HG02938 (cell line): ENCODE data around the gene GM2A.
"Not testable (repeated sequence)": the region's sequence is repeated elsewhere in the genome, so short reads cannot be mapped to it uniquely, and the experiment has no call there.

ENCODE experiments used
- ATAC-seq: cut with Tn5 transposase; IDR thresholded peaks from one replicate; pipeline ENCODE4 v1.9.1; 2021; ENCODE audit warnings: mild to moderate bottlenecking, moderate library complexity; ENCODE audit not compliant: unreplicated experiment

The GM2A gene

GRCh38 chr5:151284392-151284967, 31.5 kb downstream of the GM2A start:
- ATAC-seq: no peak

DNA sequence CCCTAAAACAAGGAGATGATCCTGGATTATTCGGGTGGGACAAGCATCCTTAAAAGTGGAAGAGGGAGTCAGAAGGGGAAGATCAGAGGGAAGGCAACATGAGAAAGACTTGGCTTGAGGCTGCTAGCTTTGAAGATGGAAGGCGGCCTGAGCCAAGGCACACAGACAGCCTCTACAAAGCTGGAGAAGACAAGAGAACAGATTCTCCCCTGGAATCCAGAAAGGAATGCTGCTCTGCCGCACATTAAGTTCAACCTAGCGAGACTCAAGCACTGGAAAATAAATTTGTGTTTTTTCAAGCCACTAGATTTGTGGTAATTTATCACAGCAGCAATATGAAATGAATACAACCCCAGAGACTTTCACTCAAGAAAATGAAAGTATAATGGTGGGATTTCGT, 32.7 kb downstream of the GM2A start:
- ATAC-seq: no peak

- ATAC-seq: no peak
Observed at GRCh38 chr5:151286246-151286645, 33.3 kb downstream of the GM2A start.

- no peak for ATAC-seq
Observed at GRCh38 chr5:151288180-151288579, 35.2 kb downstream of the GM2A start.

GRCh38 chr5:151293624-151294023, 40.6 kb downstream of the GM2A start:
- ATAC-seq: no peak

DNA sequence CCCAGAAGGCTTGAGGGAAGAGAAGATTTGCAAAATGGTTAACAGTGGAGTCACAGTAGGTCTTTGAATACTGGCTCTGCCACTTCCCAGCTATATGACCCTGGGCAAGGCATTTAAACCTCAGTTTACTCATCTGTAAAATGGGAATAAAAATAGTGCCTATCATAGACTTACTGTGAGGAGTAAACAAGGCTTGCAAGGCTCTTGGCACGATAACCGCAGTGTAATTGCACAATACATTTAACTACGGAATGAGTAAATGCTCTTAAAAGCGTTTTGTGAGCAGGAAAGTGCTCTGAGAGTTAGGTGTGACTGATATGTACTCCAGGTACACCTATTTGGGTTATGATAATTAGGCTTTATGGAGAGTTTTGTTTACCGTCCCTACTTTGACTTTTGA, 42.2 kb downstream of the GM2A start:
- ATAC-seq: no peak

- ATAC-seq: no peak
Observed at GRCh38 chr5:151295791-151296477, 42.9 kb downstream of the GM2A start.

DNA sequence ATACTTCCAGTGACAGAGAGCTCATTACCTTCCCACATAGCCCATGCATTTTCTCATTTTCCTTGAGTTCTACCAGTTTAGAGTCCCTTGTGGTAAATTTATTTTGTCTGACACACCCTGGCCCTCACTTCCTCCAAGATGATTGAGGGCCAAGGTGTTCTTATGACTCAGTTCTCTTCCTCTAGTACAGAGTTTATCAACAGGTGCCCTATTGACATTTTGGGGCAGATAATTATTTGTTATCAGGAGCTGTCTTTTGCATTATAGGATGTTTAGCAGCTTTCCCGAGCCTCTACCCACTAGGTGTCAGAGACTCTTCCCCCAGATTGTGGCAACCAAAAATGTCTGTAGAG, 43.5 kb downstream of the GM2A start:
- no peak for ATAC-seq

DNA sequence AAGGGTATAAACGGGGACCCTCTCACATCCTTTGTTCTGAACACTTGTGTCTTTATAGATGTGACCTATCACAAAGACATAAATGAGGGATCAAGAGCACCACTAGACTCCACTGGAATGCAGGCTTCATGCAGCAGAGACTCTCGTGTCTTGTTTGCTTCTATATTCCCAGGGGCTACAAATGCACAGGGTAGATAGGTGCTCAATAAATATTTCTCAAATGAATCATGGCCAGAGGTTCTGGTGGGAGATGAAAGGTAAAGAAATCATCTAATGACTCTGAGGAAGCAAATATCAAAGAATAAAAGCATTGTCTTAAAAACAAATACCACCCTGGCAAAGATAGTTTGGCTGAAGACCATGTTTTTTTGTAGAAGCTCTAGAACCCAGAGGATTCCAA, 44.0 kb downstream of the GM2A start:
- no peak for ATAC-seq

DNA sequence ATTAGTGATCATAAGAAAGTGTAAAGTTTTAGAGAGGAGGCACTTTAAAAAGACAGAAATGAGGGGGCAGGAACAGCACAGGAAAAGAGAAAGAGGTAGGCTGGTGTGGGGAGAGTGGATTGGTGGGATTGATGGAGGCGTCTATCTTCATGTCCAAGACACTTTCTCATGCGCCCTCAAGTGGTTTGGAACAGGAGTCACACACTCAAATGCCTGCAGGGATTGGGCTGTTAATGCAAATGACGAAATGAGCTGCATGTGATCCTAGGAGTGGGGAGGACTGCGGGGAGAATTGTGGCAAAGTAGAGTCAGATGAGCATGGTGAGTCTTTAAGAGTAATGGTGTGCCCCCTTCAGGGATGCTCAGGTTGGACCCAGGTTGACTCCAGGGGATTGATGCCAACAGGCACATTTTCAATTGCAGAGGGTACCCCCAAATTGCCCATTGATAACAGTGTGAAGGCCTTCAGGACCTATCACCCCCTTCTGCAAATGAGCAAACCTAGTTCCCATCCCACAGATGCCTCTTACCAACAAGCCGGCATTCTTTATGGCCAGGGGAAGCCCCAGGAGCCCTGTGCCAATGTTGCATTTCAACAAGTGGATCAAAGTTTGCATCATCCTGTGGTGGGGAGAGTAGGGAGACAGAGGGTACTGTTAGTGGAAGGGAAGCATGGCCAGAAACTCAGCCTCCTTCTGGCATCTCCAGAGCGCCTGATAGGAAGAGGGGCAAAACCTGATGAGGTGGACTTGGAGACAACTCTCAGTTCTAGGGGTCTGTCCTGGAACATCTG, 45.3 kb downstream of the GM2A start:
- peak; percentile 73 for ATAC-seq

GRCh38 chr5:151303666-151304065, 50.7 kb downstream of the GM2A start, which contains the start of gene SLC36A3:
TSS of gene SLC36A3 (minus strand) at chr5:151303766. CDS start at chr5:151303354, 412 bp downstream.
- no peak for ATAC-seq

DNA sequence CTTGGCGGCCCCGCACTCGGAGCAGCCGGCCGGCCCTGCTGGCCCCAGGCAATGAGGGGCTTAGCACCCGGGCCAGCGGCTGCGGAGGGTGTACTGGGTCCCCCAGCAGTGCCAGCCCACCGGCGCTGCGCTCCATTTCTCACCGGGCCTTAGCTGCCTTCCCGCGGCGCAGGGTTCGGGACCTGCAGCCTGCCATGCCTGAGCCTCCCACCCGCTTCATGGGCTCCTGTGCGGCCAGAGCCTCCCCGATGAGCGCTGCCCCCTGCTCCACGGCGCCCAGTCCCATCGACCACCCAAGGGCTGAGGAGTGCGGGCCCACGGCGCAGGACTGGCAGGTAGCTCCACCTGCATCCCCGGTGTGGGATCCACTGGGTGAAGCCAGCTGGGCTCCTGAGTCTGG, 56.3 kb downstream of the GM2A start:
- ATAC-seq: not testable (repeated sequence)

DNA sequence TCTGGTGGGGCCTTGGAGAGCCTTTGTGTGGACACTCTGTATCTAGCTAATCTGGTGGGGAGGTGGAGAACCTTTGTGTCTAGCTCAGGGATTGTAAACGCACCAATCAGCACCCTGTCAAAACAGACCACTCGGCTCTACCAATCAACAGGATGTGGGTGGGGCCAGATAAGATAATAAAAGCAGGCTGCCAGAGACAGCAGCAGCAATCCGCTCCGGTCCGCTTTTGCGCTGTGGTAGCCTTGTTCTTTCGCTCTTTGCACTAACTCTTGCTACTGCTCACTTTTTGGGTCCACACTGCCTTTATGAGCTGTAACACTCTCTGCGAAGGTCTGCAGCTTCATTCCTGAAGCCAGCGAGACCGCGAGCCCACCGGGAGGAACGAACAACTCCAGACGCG, 56.8 kb downstream of the GM2A start:
- not testable (repeated sequence) for ATAC-seq

GRCh38 chr5:151310932-151311331, 57.9 kb downstream of the GM2A start:
- no peak for ATAC-seq

DNA sequence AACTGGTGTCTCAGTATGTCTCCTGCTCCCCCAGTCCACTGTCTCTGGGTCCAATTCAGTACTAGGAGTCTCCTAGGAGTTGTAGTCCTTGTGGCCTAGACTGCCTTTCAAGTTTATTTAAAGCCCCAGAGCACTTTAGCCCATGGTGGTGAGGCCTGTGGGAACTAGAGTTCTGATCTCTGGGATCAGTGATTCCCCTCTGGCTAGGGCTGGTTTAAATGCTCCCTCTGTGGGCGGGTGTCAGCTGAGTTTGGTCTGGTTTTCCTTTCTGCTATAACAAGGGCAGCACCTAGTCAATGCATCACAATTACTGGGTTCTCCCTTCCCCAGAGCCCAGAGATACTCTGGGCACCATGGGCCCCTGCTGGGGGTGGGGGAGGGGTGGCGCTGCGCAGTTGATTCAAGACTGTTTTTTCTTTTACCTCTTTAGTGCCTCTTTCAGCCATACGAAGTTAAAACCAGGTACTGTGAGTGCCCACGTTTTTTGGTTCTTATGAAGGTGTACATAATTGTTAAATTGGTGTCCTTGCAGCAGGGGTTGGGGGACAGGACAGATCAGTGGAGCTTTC, 59.9 kb downstream of the GM2A start:
- no peak for ATAC-seq

DNA sequence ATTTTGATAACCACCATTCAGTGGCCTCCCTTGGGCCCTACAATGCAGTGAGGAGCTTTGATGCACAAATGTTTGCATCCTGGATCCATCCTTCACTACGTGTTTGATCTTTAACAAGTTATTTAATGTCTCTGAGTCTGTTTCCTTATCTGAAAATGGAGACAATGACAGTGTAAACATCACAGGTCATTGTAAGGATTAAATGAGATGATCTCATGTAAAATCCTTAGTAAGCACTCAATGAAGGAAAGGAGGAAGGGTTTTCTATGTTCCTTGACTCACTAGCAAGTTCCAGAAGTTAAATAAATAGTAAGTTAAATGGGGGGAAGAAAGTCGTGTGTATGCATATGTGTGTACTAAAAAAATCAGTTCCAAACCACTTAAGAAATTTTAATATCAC, 60.4 kb downstream of the GM2A start:
- ATAC-seq: no peak

GRCh38 chr5:151315998-151316597, 63.1 kb downstream of the GM2A start:
- ATAC-seq: peak; percentile 64

GRCh38 chr5:151317871-151318270, 64.9 kb downstream of the GM2A start:
- no peak for ATAC-seq

GRCh38 chr5:151318850-151319732, 66.1 kb downstream of the GM2A start:
- no peak for ATAC-seq
